ENCODE data around the gene UNCX.

DNA sequence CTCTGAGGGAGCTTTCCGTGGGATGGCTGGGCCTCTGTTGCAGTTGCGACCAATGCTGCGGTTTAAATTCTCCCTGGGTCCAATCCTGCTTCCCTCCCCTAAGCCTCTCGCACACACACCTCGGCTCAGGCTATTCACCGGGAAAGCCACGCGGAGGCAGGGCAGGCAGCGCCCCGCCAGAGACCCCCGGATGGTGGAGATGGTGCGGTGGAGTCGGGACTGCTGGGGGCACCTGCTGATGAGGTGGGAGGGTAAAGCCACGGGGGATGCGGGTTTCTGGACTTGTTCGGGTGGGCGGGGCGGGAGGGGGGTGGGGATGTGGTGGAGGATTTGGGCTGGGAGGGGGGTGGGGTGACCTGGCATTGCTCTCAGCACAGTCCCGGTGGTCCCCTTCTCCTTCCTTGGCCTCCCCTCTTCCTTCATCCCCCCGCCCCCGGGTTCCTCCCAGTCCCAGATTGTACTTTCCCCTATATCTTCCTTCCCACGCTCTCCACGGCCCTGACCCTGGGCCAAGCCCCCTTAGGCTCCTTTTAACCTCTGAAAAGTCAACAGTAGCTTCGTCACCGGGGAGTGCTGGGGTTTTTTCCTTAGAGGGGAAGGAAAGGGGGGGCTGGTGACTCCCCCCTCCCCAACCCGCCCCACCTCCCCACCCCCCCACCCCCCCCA lies 16.4 kb downstream of the UNCX start:
- TF ChIP-seq, protein P1, sequence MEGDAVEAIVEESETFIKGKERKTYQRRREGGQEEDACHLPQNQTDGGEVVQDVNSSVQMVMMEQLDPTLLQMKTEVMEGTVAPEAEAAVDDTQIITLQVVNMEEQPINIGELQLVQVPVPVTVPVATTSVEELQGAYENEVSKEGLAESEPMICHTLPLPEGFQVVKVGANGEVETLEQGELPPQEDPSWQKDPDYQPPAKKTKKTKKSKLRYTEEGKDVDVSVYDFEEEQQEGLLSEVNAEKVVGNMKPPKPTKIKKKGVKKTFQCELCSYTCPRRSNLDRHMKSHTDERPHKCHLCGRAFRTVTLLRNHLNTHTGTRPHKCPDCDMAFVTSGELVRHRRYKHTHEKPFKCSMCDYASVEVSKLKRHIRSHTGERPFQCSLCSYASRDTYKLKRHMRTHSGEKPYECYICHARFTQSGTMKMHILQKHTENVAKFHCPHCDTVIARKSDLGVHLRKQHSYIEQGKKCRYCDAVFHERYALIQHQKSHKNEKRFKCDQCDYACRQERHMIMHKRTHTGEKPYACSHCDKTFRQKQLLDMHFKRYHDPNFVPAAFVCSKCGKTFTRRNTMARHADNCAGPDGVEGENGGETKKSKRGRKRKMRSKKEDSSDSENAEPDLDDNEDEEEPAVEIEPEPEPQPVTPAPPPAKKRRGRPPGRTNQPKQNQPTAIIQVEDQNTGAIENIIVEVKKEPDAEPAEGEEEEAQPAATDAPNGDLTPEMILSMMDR (IDR thresholded peaks at IDR 0.05), result no peak
- no peak for TF ChIP-seq POLR2A (IDR thresholded peaks at IDR 0.05)

Data from testis (tissue), 2 donors.